Ectodermal cell (in vitro differentiated cells): Measurements from ENCODE around the gene MICAL1.

Experiments
- H3K27ac ChIP-seq: 2 replicates; pipeline ENCODE4 v1.7.0; 2013; ENCODE audit warnings: mild to moderate bottlenecking, low read depth, low read length; ENCODE audit not compliant: insufficient read depth, poor library complexity, severe bottlenecking
- H3K27me3 ChIP-seq: 2 replicates; pipeline ENCODE4 v1.7.0; 2013; ENCODE audit warnings: mild to moderate bottlenecking, low read length; ENCODE audit not compliant: insufficient read depth, control insufficient read depth, poor library complexity, severe bottlenecking
- H3K36me3 ChIP-seq: one replicate; pipeline ENCODE4 v1.7.0; 2013; ENCODE audit warnings: low read length; ENCODE audit not compliant: control insufficient read depth, insufficient read depth
- H3K4me1 ChIP-seq: one replicate; pipeline ENCODE4 v1.7.0; 2013; ENCODE audit warnings: low read length; ENCODE audit not compliant: control insufficient read depth, insufficient read depth
- H3K4me3 ChIP-seq: 2 replicates; pipeline ENCODE4 v1.7.0; 2013; ENCODE audit warnings: low read depth, low read length, control low read depth; ENCODE audit not compliant: insufficient read depth
- H3K9me3 ChIP-seq: 2 replicates; pipeline ENCODE4 v1.7.0; 2013; ENCODE audit warnings: mild to moderate bottlenecking, low read length, moderate library complexity; ENCODE audit not compliant: control insufficient read depth
- WGBS, 2 experiments: methylation state at CpG; one replicate each; pipeline ENCODE4 v1.1.7; 2013; ENCODE audit warnings: missing lambda C conversion rate in 2 of 2; 5-methylcytosine and 5-hydroxymethylcytosine counted together

Gene MICAL1

GRCh38 chr6:109436041-109436440 lies 19.5 kb downstream of the MICAL1 start:
- Histone ChIP-seq H3K4me3 (no peak overlapping the region), H3K36me3 (no peaks in the 10 kb centered on the region), H3K9me3 (no peaks in the 10 kb centered on the region), H3K4me1 (no peaks in the 10 kb centered on the region), H3K27ac (no peak overlapping the region), H3K27me3 (peaks cover 8% of the 10 kb centered on the region)
- WGBS, 2 experiments, result 91 to 96% methylated on average over 5 of the region's 5 CpGs

DNA sequence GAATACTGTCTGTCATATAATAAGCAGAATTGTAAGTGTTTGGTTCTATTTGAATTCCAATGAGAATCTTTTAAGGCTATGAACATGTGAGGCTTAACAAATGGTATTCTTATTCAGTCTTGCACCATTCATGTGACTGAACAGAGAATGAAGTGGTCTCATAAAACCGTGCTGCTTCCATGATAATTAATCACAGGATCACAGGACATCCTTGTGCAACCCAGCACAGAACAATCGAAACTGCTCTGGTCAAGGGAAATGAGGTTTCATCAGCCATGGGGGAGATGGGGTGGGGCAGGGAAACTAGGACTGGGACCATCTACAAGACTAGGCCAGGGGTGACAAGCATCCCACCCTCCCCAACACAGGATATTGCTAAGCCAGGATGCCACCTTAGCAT lies 21.1 kb downstream of the MICAL1 start:
- WGBS, 2 experiments, result 94% methylated on average over 2 of the region's 2 CpGs
- peaks cover 3% of the 10 kb centered on the region for H3K27me3 ChIP-seq
- no peaks in the 10 kb centered on the region for H3K4me1 ChIP-seq
- no peak overlapping the region for H3K27ac ChIP-seq
- no peaks in the 10 kb centered on the region for H3K9me3 ChIP-seq
- H3K4me3 ChIP-seq, result no peak overlapping the region
- no peaks in the 10 kb centered on the region for H3K36me3 ChIP-seq

DNA sequence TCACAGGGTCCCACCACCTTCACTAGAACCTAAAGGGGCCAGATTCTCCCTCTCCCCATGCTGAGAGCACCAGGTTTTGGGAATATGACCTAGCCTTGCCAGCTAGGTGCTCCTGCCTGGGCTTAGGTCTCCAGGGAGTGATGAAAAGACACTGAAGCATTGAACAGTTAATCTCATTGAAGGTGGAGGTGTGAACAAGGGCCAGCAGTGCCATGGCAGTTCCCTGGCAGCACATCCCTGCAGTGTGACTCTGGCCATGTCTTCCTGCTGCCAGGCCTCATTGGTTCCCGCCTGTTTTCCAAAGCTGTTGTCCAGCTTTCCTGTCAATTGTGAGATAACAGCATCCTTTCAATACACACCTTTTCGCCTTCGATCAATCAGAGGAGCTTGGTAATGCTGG lies 26.1 kb downstream of the MICAL1 start:
- Histone ChIP-seq H3K27ac (no peak overlapping the region), H3K27me3 (no peaks in the 10 kb centered on the region), H3K9me3 (no peaks in the 10 kb centered on the region), H3K4me1 (no peaks in the 10 kb centered on the region), H3K36me3 (no peaks in the 10 kb centered on the region), H3K4me3 (no peak overlapping the region)
- 95 to 98% methylated on average over 3 of the region's 3 CpGs for WGBS, 2 experiments

DNA sequence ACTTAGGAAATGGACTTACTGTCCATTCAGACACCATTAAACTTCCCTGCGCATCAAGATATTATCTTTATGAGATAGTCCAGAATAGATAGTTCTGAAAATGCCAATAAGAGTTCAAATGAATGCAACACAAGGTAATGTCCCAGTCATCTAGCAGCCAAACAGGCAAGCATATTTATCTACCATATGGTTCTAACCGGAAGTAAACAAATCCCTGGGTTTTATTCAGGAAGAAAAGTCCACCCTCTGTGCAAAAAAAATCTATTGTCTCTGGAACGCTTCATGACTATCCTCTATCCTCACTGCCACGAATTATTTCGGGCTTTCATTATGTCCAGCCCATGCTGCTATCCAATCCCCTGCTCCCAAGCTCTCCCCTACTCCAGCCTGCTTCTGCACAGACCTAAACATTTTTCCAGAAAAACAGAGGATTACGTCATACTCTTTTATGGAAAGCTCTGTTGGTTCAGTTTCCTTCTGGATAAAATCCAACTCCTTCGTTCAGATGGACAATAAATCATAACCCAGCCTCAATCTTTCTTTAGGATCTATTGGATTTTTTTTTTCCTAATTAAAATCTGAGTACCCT lies 26.6 kb downstream of the MICAL1 start:
- no peak overlapping the region for H3K27ac ChIP-seq
- H3K36me3 ChIP-seq, result no peaks in the 10 kb centered on the region
- H3K4me1 ChIP-seq, result no peaks in the 10 kb centered on the region
- H3K9me3 ChIP-seq, result no peaks in the 10 kb centered on the region
- WGBS, 2 experiments, result 92% methylated on average over 7 of the region's 7 CpGs
- no peaks in the 10 kb centered on the region for H3K27me3 ChIP-seq
- no peak overlapping the region for H3K4me3 ChIP-seq

DNA sequence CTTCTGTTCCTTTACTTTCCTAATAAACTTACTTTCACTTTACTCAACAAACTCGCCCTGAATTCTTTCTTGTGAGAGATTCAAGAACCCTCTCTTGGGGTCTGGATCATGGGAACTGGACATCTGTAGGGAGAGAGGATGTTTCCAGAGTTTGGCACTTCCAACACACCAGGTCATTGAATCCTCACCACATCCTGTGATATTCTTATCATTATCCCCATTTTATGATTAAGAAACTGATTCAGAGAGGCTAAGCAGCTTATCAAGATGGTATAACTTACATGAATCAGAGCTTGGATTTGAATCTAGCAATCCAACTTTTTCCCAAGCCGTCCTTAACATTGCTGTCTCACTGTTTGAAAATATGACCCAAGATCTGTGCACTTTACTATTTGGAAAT lies 30.6 kb downstream of the MICAL1 start:
- H3K4me1 ChIP-seq, result no peaks in the 10 kb centered on the region
- no peaks in the 10 kb centered on the region for H3K27me3 ChIP-seq
- no peaks in the 10 kb centered on the region for H3K36me3 ChIP-seq
- no peak overlapping the region for H3K4me3 ChIP-seq
- no peaks in the 10 kb centered on the region for H3K9me3 ChIP-seq
- 83 to 100% methylated on average over 2 of the region's 2 CpGs for WGBS, 2 experiments
- H3K27ac ChIP-seq, result no peak overlapping the region

DNA sequence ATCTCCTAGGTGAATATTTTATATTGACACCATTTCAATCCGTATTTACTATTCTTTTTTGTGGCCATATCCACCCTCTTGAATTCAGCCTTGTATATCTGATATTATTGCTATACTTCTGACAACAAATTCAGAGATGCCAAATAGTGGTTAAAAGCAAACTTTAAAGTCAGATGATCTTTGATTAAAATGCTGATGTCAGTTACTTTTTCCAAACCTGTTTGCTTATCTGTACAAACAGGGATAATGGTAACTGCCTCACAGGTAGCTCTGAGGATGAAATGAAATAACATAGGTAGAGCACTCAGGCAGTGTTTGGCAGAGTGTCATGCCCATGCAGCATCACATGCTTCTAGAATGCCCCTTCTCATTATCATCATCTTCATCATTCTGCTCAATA lies 34.4 kb downstream of the MICAL1 start:
- WGBS, 2 experiments, result 50 to 100% methylated on average over 1 of the region's 1 CpG
- Histone ChIP-seq H3K9me3 (no peaks in the 10 kb centered on the region), H3K27ac (no peak overlapping the region), H3K36me3 (no peaks in the 10 kb centered on the region), H3K4me1 (no peaks in the 10 kb centered on the region), H3K27me3 (no peaks in the 10 kb centered on the region), H3K4me3 (no peak overlapping the region)

DNA sequence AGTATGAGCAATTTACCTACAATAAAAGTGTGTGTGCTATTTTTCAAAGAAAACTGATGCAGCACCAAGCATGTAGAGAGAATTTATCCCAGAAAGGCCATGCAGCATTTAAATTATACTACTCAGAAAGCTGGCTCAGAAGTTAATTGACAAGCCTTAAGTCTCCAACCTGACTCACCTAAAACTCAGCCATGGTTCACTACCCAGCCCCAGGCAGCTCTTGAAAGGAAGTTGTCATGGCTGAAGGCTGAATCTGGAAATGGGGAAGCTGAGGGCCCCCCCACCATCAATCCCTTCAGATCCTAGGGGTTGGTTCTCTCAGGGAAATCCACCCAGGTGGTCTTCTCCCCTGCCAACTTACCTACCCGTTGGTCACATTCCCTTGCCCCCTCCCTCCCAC lies 34.8 kb downstream of the MICAL1 start:
- Histone ChIP-seq H3K27ac (no peak overlapping the region), H3K4me3 (no peak overlapping the region)
- WGBS, 2 experiments, result 50 to 68% methylated on average over 1 of the region's 1 CpG

DNA sequence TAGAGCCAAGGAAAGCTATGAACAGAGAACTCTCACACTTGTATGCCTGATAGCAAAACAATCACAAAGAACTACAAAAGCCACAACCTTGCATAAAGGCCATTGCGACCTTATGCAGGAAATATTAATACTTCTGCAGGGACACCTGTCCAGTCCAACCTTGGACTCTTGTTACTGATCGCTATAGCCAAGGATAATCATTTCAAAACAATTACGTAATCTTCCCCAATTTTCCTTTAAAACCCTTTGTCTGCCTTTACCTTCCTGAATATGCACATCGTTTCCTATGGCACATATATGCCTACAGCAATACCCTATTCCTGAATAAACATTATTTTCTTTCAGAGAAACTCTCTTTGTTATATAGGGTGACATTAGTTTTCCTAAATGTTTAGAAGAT lies 37.9 kb downstream of the MICAL1 start:
- Histone ChIP-seq H3K27me3 (no peaks in the 10 kb centered on the region), H3K4me1 (no peaks in the 10 kb centered on the region), H3K27ac (no peak overlapping the region), H3K9me3 (no peaks in the 10 kb centered on the region), H3K4me3 (no peak overlapping the region), H3K36me3 (no peaks in the 10 kb centered on the region)
- 93 to 96% methylated on average over 4 of the region's 4 CpGs for WGBS, 2 experiments

More for the DNA sequence above, 34.8 kb downstream of the MICAL1 start:
- Histone ChIP-seq H3K36me3 (no peaks in the 10 kb centered on the region), H3K27me3 (no peaks in the 10 kb centered on the region), H3K4me1 (no peaks in the 10 kb centered on the region), H3K9me3 (no peaks in the 10 kb centered on the region)

GRCh38 chr6:109411034-109411433 lies 44.5 kb downstream of the MICAL1 start:
- Histone ChIP-seq H3K27me3 (no peaks in the 10 kb centered on the region), H3K27ac (no peak overlapping the region), H3K36me3 (no peaks in the 10 kb centered on the region), H3K4me3 (no peak overlapping the region), H3K4me1 (no peaks in the 10 kb centered on the region), H3K9me3 (no peaks in the 10 kb centered on the region)
- 87 to 96% methylated on average over 2 of the region's 2 CpGs for WGBS, 2 experiments

DNA sequence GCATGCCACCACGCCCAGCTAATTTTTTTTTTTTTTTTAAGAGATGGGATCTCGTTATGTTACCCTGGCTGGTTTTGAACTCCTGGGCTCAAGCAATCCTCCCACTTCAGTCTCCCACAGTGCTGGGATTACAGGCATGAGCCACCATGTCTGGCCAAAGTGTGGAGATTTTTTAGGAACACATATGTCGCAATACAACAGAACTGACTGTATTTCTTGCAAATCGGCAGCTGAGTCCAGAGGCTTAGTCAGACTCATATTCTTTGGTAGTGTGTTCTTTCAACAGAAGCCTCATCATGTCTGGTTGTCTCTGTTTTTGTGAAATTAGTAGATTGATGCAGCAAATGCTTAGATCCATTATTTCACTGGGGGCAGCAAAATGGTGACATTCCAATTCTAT lies 49.4 kb downstream of the MICAL1 start:
- Histone ChIP-seq H3K27ac (no peak overlapping the region), H3K4me1 (no peaks in the 10 kb centered on the region), H3K9me3 (no peaks in the 10 kb centered on the region), H3K4me3 (no peak overlapping the region), H3K27me3 (no peaks in the 10 kb centered on the region), H3K36me3 (no peaks in the 10 kb centered on the region)
- 90 to 94% methylated on average over 4 of the region's 4 CpGs for whole genome bisulfite sequencing, 2 experiments

DNA sequence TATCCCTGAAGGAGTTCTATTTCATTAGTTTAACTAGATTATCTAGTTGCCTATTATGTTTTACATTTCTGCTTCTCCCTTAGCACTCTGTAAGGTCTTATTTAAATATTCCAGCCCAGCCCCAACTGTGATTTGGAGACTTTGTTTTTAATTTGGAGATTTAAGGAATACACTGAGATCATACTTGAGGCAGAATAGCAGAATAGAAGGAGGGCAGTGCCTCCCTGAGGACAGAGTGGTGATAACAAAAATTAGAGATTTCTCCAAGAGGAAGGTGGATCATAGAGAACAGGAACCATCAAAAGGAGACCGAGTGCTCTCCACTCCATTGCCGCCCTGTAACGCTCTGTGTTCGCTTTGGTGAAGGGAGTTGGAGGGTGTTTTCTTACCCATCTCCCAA lies 58.6 kb downstream of the MICAL1 start:
- Histone ChIP-seq H3K4me3 (no peak overlapping the region), H3K9me3 (no peaks in the 10 kb centered on the region), H3K4me1 (no peaks in the 10 kb centered on the region), H3K27ac (no peak overlapping the region), H3K27me3 (no peaks in the 10 kb centered on the region), H3K36me3 (no peaks in the 10 kb centered on the region)
- WGBS, 2 experiments, result 86 to 95% methylated on average over 4 of the region's 4 CpGs
